Stimulated activated CD4-positive, alpha-beta T cell treated with anti-CD3 and anti-CD28 coated beads, Interleukin-4, amount 100 ng/mL, for 4 hours (primary cell): ENCODE measurements around the gene CD300A.

Source experiments
- DNase-seq, 2 experiments: peaks; one replicate each; pipeline ENCODE4 v3.0.0-alpha.2; 2020

The CD300A gene

DNA sequence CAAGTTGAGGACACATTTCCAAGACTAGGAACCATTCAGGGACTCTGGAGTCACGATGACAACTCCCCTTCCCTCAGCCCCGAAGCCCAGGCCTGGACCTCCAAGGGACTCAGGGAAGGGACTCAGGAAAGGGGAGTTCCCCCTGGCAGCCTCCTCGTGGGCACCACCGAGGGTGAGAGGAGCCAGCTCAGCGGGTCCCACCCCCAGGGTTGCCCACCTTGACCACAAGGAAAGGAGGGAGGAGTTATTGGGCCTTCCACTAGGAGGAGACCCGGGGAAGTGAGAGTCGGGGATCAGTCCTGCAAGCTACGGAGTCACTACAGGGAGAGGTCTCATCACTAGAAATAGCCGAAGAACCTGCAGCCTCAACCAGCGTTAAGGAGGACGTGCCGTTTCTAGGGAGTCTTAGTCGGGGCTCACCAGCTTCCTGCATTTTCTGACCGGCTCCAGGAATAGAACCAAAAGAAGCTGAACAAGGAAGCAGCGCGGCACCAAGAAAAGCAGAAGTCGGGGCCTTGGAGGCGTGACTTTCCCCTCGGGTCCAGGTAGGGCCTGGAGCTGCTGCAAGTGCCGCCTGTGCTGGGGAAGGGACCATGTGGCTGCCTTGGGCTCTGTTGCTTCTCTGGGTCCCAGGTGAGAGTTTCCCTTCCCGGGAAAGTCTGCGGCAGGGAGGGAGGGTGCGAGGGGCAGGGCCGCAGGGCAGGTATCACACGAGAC, at the start of gene CD300A:
Gene CD300A, plus strand, starts transcription at position 524 of the 717 bp plus-strand sequence. Its CDS starts 70 bp downstream, at position 594.
- no peak for DNase-seq

DNA sequence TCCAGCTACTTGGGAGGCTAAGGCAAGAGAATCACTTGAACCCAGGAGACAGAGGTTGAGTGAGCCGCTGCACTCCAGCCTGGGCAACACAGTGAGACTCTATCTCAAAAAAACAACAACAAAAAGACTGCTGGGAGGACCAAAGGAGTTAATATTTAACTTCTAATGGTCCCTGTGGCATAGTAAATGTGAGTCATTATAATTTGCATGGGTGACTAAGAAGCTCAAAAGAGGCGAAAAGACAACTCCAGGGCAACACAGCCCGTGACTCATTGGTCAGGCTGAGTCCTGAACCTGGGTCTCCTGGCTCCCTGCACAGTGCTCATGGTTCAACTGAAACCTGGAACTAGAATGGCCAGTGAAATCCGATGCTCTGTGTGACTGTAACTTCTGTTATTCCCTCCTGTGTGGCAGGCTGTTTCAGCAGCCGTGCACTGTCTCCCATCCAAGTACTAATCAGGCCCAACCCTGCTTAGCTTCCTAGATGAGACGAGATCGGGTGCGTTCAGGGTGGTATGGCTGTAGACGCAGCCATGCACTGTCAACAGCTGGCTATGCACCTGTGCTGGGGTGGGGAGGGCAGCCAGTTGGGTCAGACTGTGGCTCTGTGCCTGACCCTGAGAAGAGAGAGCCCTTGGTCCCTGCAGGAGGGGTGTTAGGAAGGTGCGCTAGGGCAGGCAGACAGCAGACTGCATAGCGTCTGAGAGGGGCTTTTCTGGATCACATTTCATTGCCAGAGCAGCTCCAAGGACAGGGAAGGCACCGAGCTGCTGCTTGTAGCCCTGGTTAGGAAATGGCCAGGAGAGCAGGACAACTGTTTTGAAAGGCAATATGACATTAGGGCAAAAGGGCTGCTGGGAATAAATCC, 49.0 kb upstream of the CD300A start:
- DNase-seq, result no peak

DNA sequence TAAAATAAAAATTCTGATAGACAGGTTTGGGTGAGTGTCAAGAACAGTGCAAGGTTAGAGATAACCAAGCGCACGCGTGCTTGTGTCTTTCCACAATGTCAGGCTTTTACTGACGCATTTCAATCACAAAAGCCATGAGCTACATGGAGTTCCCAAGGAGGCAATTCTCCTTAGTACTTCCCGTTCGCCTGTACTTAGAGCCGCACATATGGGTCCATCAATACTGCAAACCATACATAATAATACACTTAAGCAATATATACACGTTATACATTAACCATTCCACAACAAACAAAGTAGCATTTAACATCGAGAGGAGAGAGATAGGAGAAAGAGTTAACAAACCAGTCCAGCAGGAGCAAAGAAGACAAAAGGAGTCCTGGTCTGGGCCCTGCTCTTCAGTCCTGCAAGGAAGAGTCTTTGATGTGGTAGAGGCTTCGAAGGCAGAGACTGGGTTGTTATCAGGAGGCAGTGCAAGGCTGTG, 46.5 kb upstream of the CD300A start:
- no peak for DNase-seq

DNA sequence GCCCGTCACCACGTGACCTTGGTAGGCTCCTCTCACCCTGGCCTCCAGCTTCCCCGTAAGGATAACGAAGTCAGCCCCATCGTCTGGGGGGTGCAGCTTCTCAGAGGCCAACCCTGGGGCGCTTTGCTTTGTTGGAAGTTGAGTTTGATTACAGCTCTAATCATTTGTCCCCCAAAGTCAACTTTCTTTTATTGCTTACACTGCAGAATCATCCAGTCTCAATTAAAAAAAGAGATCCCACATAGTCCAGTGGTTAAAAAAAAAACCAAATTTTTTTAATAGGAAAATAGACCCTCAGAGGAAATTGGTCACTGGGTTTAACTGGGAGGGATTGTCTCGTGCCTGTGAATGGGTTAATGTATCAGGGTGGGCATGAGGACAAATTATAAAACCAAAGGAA, 42.3 kb upstream of the CD300A start:
- no peak for DNase-seq

DNA sequence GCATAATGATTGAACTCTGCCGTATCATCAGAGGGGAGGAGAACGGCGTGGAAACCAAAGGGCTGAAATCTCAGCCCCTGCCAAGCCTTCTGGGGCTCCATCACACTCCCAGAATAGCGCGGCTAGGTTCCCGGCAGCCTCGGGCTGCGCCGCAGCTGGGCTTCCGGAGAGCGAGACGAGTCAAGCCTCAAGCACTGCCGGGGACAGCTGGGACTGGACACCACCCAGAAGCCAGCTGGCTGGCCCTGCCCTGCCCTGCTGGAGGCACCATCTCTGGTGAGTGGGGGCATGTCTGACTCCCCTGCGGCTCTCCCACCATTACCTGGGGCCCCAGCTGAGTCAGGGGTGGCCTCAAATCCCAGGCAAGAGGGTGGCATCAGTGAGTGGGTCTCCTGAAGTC, 41.8 kb upstream of the CD300A start:
- no peak for DNase-seq

DNA sequence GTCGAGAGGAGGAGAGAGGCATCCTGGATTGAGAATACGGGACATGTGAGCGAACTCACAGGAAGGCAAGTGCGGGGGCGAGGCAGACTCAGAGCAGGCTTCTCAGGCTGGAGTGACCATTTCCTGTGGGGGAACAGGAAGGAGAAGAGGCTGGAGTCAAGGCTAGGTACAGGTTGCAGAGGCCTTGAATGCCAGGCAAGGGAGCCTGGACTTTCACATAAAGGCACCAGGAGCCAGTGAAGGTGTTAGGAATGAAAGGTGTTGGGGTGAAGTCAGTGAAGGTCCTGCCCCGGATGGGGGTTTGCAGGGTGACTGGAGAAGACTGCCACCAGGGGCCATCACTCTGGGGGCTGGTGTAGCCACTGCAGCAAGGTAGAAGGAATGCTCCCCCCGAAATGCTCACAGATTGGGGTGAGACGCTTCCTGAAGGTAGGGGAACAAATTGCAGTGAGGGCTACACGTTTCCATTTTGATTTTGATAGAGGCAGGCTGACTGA, 39.8 kb upstream of the CD300A start:
- no peak for DNase-seq

DNA sequence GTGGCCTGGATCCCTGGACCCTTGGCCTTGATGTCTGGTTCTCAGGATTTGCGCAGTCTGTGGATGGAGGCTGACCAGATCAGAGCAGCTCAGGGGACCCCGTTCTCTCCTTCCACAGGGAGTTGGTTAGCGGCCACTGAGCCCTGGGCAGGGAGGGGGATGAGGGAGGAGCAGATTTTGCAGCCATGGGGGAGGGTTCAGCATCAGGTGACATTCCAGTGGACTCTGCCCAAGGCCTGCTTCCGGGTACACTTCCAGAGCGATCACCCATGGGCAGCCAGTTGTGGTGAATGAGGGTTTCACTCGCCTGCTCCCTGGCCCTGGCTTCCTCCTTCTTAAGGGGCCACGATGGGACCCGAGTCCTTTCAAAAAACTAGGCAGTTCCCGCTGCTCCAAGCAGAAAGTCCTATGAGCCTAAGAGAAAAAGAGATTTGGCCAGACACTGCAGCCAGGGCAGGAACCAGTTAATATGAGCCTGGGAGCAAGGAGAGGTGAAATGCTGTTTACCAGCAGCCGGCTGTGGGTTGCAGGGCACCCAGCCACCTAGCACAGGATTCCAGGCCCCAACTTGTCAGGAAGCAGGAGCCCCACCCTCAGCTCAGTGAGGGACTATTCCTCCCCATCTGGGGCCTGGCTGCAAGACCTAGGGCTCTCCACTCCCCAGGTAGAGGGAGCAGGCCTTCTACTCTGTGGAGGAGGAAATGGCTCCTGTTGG, 39.2 kb upstream of the CD300A start:
- no peak for DNase-seq

DNA sequence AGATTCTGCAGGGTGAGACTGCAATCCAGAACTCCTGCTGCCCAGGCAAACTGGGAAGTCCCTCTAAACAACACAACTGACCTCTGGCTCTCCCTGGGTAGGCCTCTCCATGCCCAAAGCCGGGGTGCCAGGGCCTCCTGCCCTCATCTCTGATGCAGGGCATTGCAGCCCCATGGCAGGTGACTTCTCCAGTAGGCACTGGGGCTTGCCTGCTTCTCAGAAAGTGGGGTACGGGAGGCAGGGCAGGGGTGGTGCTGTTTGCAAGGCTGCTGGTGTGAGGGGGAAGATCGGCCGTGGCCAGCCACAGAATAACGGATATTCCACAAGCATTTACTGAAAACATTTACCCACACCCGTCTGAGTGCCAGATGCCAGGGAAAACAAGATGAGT, 38.7 kb upstream of the CD300A start:
- DNase-seq, result no peak

DNA sequence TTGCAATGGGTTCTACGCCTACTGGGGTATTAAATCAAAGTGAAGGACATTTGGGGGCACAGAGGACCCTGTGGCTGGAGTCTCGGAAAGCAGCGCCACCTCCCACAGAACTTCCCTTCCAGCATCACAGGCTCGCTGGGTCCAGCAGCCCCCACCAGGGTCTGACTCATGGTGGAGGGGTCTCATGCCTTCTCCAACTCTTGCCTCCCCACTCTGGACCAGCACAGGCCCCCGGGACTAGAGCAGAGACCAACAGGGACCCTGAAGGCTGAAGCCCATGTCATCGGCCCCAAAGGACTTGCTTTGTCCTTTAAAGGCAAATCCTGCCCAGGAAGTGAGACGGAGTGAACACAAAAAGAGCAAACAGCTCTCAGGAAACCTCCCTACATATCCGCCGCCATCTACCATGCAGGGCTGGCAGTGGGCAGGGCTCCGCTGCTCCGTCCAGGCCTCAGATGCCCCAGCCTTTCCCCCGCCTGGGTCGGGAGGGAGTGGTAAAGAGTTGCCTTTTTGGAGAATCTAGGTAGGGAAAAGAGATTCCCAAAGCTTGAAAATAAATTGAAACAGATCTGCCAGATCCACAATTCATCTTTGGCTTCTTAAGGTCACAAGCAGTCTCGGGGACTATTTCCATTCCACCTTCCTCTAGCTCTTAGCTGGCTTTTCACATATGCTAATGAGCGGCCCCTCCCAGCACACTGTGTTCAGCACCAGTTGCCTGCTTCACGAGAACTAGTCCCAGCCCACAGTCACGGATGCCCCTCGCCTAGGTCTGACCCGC, 36.6 kb upstream of the CD300A start:
- DNase-seq, result no peak

DNA sequence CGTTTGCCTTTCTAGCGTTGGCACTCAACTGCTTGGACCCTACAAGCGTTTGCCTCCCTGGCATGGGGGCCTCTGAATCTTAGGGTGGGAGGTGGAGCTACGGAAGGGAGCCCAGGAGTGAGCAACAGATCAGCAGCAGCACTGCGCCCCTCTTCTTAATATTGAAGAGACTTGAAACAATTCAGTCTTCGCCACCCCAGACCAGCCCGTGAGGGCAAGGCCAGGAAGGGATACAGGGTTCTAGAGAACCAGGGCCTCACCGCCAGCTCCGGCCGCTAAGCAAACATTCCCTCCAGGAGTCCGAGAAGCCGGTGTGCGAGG, 36.1 kb upstream of the CD300A start:
- DNase-seq, result no peak

DNA sequence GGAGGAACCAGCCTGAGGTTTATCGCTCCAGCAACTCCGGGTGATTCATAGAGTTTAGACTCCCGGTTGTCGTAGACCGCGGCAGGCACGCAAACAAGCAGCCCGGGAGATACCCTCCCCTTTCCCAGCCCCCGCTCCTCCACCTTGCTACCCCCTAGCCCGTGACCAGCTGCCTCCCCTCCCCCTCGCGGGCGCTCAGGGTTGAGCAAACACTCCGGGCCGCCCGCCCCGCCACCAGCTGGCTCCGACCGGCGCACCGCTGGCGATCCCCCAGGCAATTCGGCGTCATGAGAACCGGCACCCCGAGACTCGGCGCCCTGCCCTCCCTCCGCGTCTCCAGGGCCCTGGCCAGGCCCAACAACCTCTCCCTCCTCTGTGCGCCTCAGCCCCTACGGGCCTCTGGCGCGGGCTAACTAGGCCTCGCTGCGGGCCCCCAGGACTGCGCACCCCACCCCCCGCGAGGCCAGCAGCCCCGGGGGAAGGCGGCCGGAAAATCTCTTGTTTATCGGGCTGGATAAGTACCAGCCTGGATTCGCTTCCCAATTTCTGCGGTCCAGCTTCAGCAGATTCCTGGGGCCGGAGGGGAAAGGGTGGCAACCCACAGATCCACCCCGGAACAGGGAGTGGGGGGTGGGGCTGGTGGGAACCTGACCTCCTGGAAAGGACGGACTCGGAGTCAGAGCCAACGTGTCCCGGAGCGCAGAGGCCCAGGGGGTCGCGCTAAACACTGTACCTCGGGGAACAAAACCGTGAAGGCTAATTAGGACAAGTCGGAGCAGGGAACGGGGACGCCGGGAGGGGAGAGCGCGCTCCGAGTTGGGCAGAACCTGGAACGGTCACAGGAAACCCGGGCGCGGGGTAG, 35.5 kb upstream of the CD300A start:
- DNase-seq, result peak in 1 of 2 experiments; percentile 6

DNA sequence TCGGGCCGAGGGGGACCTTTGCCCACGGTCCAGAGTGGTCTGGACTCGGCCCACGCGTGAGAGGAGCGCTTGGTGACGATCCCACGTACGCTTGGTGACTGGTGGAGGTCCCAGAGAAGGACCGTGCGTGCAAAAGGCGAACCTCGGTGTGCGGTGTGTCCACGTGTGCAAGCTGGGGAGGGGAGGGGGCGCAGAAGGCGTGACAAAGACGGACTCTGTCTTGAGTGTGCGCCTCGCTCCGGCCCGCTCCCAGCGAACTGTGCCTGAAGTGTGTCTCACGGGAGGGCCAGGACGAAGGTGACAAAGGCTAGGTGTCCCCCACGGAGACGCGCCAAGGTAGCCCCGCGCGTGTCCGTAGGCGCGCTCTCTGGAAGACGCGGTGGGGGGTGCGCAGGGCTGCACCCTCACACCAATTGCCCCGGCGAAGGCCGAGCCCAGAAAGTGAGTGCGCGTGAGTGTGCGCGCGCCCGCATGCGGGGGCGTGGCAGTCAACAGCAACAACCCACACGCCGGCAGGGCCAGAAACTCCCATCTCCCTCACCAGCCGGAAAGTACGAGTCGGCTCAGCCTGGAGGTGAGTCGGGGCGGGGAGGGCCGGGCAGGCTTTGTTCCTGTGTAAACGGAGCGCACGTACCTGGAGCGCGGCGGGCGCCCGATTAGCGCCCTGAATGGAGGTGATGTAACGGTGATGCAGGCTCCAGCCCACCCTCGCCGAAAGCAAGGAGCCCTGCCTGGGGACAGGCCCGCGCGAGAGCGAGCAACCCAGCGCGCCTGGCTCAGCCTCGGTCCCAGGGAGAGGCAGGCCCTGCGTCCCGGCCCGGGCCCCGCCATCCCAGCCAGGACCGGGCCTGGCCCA, 34.6 kb upstream of the CD300A start, which contains the start of gene GPRC5C:
Gene GPRC5C, plus strand, starts transcription at position 521 of the 856 bp plus-strand sequence. CDS start 7,689 bp downstream, outside the sequence.
- DNase-seq, result peak; percentile 49 to 72

DNA sequence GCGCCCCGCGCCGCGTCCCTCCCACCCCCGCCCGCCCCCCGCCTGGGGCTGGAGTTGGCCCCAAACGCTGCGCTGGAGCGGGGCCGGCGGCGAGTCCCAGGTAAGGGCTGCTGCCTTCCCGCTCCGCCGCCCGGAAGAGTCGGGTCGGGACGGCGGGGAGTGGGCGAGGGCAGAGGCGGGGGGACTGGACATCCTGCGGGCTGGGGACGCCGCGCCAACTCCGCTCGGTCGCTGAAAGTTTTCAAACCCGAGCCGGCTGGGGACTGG, 34.1 kb upstream of the CD300A start:
- no peak for DNase-seq

DNA sequence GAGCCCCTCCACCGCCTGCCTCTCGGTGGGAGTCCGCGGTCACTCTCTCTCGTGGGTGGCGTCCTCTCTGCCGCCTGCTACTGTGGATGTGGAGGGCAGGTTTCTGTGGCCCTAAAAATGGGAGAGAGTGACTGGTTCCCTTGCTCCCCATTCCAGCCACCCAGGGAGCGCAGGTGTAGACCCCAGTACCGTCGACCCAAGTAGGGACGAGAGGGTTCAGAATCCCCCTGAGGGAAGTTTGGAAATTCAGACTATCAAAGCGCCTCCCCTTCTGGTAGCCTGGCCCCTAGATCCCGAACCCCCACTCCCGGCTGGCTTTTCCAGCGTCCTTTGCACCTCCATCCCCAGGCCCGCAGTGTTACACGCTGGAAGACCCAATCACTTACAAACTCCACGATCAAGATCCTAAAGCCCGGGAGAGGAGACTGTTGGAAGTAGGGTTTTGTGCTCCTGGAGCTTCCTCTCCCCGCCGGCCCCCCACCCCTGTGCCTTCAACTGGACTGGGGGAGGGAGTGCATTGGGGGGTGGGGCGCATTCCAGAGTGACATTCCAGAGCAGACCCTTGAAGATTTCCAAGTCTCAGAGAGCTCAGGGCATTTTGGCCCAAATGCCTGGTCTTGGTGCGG, 33.6 kb upstream of the CD300A start:
- no peak for DNase-seq

DNA sequence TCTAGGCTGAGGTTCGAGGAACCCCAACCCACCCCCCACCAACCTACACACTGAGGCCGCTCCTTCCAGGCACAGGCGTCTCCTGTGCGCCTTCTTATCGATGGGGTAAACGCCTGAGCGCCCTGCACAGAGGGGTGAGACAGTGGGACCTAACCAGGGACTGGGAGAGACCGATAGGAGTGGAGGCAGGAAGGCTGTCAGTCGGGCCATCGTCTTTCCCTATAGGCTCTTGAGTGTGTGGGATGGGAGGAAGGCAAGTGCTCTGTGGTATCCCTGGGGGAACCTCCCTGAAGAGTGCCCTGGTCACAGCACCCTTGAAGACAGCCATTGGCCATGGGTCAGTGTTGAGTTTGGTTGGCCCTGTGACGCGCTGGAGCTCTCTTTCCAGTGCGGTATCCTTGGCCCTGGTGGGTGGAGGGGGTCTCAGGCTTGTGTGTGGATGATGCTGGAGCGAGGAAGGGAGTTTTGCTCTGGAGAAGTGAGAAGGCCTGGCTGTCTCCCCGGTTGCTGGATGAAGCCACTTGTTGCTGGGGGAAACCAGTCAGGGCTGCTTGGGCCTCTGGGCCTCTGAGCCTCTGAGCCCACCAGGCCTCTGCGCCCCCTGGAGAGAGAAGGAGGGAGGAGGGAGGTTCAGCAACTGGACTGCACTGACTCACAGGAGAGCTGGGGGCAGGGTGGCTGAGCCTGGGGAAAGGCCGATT, 32.9 kb upstream of the CD300A start:
- DNase-seq, result no peak

DNA sequence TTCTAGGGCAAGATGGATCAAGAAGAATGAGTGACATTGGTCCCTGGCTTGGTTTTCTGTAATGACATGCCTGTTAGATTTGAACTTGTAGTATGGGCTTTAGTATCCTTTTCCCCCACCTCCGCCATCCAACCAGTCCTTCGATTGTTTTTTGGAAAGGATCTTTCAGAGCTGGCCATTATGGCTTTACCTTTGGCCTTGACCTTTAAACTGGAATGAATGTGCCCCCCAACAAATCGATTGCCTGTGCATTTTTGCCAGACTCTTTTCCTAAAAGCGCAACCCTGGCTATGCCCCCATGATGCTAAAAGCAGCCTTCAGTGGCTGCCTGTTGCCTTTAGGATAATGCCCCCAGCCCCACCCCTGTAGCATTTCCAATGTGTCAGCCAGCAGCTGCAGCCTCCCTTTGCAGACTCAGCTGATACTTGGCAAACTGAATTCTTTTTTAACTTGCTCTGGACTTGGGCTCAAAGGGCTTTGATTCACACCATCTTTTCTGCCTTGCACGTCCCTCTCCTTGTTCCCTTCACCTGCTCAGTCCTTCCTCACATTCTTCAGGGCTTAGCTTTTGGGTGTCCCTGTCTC, 30.6 kb upstream of the CD300A start:
- no peak for DNase-seq

DNA sequence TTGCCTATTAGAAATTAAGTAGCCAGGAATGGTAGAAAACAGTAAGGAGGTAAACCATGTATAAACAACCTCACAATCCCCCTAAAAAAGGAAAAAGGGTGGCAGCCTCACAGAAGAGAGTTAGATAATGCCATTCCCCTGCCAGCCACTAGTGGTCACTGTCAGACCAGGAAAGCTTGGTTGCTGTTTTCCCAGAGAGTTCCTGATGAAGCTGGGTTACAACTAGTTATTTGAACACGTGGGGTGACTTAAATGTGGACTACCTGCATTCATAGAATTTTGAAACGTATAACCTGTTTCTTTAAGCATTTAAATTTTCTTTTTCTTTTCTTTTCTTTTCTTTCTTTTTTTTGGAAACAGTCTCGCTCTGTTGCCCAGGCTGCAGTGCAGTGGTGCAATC, 28.7 kb upstream of the CD300A start:
- no peak for DNase-seq

DNA sequence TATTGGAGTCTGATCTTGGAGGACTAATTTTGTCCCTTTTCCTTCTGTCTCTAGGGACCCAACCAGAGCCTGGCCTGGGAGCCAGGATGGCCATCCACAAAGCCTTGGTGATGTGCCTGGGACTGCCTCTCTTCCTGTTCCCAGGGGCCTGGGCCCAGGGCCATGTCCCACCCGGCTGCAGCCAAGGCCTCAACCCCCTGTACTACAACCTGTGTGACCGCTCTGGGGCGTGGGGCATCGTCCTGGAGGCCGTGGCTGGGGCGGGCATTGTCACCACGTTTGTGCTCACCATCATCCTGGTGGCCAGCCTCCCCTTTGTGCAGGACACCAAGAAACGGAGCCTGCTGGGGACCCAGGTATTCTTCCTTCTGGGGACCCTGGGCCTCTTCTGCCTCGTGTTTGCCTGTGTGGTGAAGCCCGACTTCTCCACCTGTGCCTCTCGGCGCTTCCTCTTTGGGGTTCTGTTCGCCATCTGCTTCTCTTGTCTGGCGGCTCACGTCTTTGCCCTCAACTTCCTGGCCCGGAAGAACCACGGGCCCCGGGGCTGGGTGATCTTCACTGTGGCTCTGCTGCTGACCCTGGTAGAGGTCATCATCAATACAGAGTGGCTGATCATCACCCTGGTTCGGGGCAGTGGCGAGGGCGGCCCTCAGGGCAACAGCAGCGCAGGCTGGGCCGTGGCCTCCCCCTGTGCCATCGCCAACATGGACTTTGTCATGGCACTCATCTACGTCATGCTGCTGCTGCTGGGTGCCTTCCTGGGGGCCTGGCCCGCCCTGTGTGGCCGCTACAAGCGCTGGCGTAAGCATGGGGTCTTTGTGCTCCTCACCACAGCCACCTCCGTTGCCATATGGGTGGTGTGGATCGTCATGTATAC, 26.5 kb upstream of the CD300A start:
- no peak for DNase-seq
